OCI-LY3 (cell line): ENCODE measurements around the gene FAH.

Source experiments
- EZH2phosphoT487 ChIP-seq: fragments of 200-600 bp; shearing (Covaris generic); IDR thresholded peaks from 2 replicates; pipeline ENCODE4 v1.6.1; 2018; ENCODE audit warnings: antibody characterized with exemption, mixed run types, low read depth
- TF ChIP-seq, protein P1 (sequence below): fragments of 200-600, 300-600 bp; sonication (generic); IDR thresholded peaks from 2 replicates; pipeline ENCODE4 v1.5.1; 2014; ENCODE audit warnings: antibody characterized with exemption, low read length, low read depth

- TF ChIP-seq, protein P1, sequence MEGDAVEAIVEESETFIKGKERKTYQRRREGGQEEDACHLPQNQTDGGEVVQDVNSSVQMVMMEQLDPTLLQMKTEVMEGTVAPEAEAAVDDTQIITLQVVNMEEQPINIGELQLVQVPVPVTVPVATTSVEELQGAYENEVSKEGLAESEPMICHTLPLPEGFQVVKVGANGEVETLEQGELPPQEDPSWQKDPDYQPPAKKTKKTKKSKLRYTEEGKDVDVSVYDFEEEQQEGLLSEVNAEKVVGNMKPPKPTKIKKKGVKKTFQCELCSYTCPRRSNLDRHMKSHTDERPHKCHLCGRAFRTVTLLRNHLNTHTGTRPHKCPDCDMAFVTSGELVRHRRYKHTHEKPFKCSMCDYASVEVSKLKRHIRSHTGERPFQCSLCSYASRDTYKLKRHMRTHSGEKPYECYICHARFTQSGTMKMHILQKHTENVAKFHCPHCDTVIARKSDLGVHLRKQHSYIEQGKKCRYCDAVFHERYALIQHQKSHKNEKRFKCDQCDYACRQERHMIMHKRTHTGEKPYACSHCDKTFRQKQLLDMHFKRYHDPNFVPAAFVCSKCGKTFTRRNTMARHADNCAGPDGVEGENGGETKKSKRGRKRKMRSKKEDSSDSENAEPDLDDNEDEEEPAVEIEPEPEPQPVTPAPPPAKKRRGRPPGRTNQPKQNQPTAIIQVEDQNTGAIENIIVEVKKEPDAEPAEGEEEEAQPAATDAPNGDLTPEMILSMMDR = no peak
- no peak for TF ChIP-seq EZH2phosphoT487
Measured at GRCh38 chr15:80170596-80170995, 17.8 kb downstream of the FAH start.
